HepG2 (cell line): ENCODE data around the gene ELFN1. TPM values are rescaled to one million over a fixed set of nuclear protein-coding genes. Genes with fewer than 3 reads are reported as not detected.

Experiments
- FOXA1 ChIP-seq, 2 experiments: fragments of 450-650 bp in 1 of 2; sonication (generic) in 1 of 2; formaldehyde crosslinking in 1 of 2; IDR thresholded peaks; 2 replicates each; pipeline versions ENCODE4 v1.4.0 to v1.6.1; 2016 to 2020; ENCODE audit warnings: missing genetic modification reagents in 1 of 2
- HNRNPLL ChIP-seq: fragments of 200-400 bp; formaldehyde crosslinking; IDR thresholded peaks from 2 replicates; pipeline ENCODE4 v1.6.1; 2017; ENCODE audit warnings: mild to moderate bottlenecking, low read depth, low read length; ENCODE audit not compliant: poor library complexity, severe bottlenecking
- KAT7 ChIP-seq: IDR thresholded peaks from 2 replicates; pipeline ENCODE4 v1.6.1; 2018; ENCODE audit warnings: borderline replicate concordance, missing compliant biosample characterization
- KLF12 ChIP-seq: sonication (generic); formaldehyde crosslinking; IDR thresholded peaks from 2 replicates; pipeline ENCODE4 v1.4.0; 2020; ENCODE audit warnings: missing genetic modification reagents, borderline replicate concordance
- MLLT10 ChIP-seq: sonication (generic); formaldehyde crosslinking; IDR thresholded peaks from 2 replicates; pipeline ENCODE4 v1.4.0; 2020; ENCODE audit warnings: missing genetic modification reagents
- NFRKB ChIP-seq: fragments of 450-650 bp; IDR thresholded peaks from 2 replicates; pipeline ENCODE4 v1.6.1; 2017
- TFDP2 ChIP-seq: sonication (generic); formaldehyde crosslinking; IDR thresholded peaks from 2 replicates; pipeline ENCODE4 v1.4.0; 2020; ENCODE audit warnings: missing genetic modification reagents
- ZFP41 ChIP-seq: sonication (generic); formaldehyde crosslinking; IDR thresholded peaks from 2 replicates; pipeline ENCODE4 v1.4.0; 2020; ENCODE audit warnings: mild to moderate bottlenecking, missing genetic modification reagents, borderline replicate concordance
- ZFX ChIP-seq: sonication (generic); formaldehyde crosslinking; IDR thresholded peaks from 2 replicates; pipeline ENCODE4 v1.4.0; 2020; ENCODE audit warnings: mild to moderate bottlenecking, low read depth, missing genetic modification reagents, moderate library complexity
- ZNF264 ChIP-seq: sonication (generic); formaldehyde crosslinking; IDR thresholded peaks from 2 replicates; pipeline ENCODE4 v1.4.0; 2020; ENCODE audit warnings: missing genetic modification reagents
- ZNF589 ChIP-seq: sonication (generic); formaldehyde crosslinking; conservative IDR thresholded peaks from 2 replicates; pipeline ENCODE4 v1.8.0; 2022; ENCODE audit warnings: mild to moderate bottlenecking, moderate library complexity, missing genetic modification reagents
- ZNF678 ChIP-seq: sonication (generic); formaldehyde crosslinking; IDR thresholded peaks from 2 replicates; pipeline ENCODE4 v1.4.0; 2020; ENCODE audit warnings: mild to moderate bottlenecking, missing genetic modification reagents
- ZNF782 ChIP-seq: sonication (generic); formaldehyde crosslinking; IDR thresholded peaks from 2 replicates; pipeline ENCODE4 v1.4.0; 2020; ENCODE audit warnings: missing genetic modification reagents, mild to moderate bottlenecking, borderline replicate concordance
- polyA plus RNA-seq, 8 experiments: library from polyadenylated mRNA; depleted of rRNA in 3 of 8; stranded (reverse) in 7 of 8; unstranded in 1 of 8; fragments of >200 nt; fragmentation: Illumina TruSeq in 4 of 8; extraction: Trizol in 4 of 8; gene quantifications; 2 replicates each; pipeline versions ENCODE4 v1.2.1 to v1.2.3, GENCODE V29; 2011 to 2016; ENCODE audit warnings: low read depth in 4 of 8, missing spikeins in 1 of 8, mixed read lengths in 1 of 8; ENCODE audit not compliant: insufficient read depth in 1 of 8
- total RNA-seq, 5 experiments: library from RNA; depleted of rRNA; stranded (reverse); fragments of >200 nt; fragmentation: Illumina TruSeq; extraction: Trizol; gene quantifications; 2 replicates each; pipeline ENCODE4 v1.2.3, GENCODE V29; 2016; ENCODE audit warnings: low read depth in 1 of 5
- TF ChIP-seq, protein P1 (sequence below): IDR thresholded peaks from 2 replicates; pipeline ENCODE4 v1.6.1; 2018; ENCODE audit warnings: missing genetic modification reagents
- TF ChIP-seq, protein P2 (sequence below): sonication (generic); formaldehyde crosslinking; IDR thresholded peaks from 2 replicates; pipeline ENCODE4 v1.5.1; 2020; ENCODE audit warnings: mild to moderate bottlenecking, missing genetic modification reagents, moderate library complexity
- TF ChIP-seq, protein P3 (sequence below): IDR thresholded peaks from 2 replicates; pipeline ENCODE4 v1.6.1; 2016; ENCODE audit warnings: mild to moderate bottlenecking
- TF ChIP-seq, protein P4 (sequence below): sonication (generic); formaldehyde crosslinking; IDR thresholded peaks from 2 replicates; pipeline ENCODE4 v1.5.0; 2020; ENCODE audit warnings: missing genetic modification reagents
- TF ChIP-seq, protein P5 (sequence below): sonication (generic); formaldehyde crosslinking; IDR thresholded peaks from 2 replicates; pipeline ENCODE4 v1.5.1; 2020; ENCODE audit warnings: mild to moderate bottlenecking, missing genetic modification reagents, moderate library complexity

Gene ELFN1
- total and polyA plus RNA-seq, 2 of the 13 experiments (the other 11 are each of a cell fraction or from before 2014, with no cell fraction given) = 0.13 to 0.18 TPM

DNA sequence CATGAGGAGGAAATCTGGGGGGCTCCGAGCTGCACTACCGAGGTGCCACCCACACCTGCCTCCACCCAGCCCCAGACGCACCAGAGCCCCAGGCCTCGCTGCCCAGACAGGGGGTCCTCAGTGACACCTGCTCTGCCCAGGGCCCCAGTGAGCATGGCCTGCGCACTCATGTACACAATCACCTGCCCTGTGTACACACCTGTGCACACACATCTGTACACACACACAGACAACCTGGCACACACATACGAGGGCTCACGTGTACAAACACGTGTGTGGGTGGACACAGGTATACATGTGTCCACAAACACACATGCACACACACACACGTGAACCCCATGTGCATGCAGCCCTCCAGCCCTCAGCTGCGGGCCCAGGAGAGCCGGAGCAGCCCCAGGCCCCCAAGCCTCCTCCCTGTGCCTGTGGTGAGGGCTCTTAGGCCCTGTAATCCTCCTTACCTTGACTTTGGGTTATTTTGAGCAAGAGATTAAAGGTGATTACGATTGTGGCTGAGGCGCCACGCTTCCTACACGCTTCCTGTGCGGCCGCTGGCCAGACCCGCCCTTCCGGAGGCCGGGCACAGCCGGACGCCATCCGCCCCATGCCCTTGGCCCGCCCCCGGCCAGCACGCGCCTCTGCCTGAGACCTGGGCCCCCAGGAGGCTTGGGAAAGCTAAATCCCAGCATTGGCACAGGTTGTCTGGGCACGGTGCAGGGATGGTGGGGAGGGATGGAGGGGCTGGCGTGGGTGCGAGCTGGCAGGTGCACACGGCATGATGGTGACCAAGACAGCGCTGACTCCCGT, 71.9 kb downstream of the ELFN1 start (continued):
- TF ChIP-seq TFDP2 (CRISPR knock-in tag) (peak; percentile 49; the same call in 1 of the 2 replicates), KLF12 (peak; percentile 54; the same call in 1 of the 2 replicates), ZNF264 (no peak), ZNF678 (peak; percentile 33; the same call in 1 of the 2 replicates), ZNF589 (CRISPR knock-in tag) (peak; percentile 39; the same call in 1 of the 2 replicates), HNRNPLL (no peak), KAT7 (peak; percentile 35; the same call in 1 of the 2 replicates), ZNF782 (CRISPR knock-in tag) (no peak), ZFX (peak; percentile 63; the same call in 1 of the 2 replicates), ZFP41 (CRISPR knock-in tag) (peak; percentile 21; the same call in 1 of the 2 replicates), NFRKB (no peak), MLLT10 (CRISPR knock-in tag) (no peak), FOXA1 (IDR thresholded peaks at IDR 0.05) (no peak), FOXA1 (CRISPR knock-in tag; IDR thresholded peaks at IDR 0.05) (peak; percentile 67)
- TF ChIP-seq, protein P1, sequence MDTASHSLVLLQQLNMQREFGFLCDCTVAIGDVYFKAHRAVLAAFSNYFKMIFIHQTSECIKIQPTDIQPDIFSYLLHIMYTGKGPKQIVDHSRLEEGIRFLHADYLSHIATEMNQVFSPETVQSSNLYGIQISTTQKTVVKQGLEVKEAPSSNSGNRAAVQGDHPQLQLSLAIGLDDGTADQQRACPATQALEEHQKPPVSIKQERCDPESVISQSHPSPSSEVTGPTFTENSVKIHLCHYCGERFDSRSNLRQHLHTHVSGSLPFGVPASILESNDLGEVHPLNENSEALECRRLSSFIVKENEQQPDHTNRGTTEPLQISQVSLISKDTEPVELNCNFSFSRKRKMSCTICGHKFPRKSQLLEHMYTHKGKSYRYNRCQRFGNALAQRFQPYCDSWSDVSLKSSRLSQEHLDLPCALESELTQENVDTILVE (CRISPR knock-in tag) = no peak
- TF ChIP-seq, protein P2, sequence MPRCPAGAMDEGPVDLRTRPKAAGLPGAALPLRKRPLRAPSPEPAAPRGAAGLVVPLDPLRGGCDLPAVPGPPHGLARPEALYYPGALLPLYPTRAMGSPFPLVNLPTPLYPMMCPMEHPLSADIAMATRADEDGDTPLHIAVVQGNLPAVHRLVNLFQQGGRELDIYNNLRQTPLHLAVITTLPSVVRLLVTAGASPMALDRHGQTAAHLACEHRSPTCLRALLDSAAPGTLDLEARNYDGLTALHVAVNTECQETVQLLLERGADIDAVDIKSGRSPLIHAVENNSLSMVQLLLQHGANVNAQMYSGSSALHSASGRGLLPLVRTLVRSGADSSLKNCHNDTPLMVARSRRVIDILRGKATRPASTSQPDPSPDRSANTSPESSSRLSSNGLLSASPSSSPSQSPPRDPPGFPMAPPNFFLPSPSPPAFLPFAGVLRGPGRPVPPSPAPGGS = 0 out of 2 replicates have a peak, but pooled peaks have one; percentile 54
- TF ChIP-seq, protein P3, sequence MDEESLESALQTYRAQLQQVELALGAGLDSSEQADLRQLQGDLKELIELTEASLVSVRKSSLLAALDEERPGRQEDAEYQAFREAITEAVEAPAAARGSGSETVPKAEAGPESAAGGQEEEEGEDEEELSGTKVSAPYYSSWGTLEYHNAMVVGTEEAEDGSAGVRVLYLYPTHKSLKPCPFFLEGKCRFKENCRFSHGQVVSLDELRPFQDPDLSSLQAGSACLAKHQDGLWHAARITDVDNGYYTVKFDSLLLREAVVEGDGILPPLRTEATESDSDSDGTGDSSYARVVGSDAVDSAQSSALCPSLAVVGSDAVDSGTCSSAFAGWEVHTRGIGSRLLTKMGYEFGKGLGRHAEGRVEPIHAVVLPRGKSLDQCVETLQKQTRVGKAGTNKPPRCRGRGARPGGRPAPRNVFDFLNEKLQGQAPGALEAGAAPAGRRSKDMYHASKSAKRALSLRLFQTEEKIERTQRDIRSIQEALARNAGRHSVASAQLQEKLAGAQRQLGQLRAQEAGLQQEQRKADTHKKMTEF (CRISPR knock-in tag) = peak; percentile 73
- TF ChIP-seq, protein P4, sequence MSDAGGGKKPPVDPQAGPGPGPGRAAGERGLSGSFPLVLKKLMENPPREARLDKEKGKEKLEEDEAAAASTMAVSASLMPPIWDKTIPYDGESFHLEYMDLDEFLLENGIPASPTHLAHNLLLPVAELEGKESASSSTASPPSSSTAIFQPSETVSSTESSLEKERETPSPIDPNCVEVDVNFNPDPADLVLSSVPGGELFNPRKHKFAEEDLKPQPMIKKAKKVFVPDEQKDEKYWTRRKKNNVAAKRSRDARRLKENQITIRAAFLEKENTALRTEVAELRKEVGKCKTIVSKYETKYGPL (CRISPR knock-in tag) = no peak
- TF ChIP-seq, protein P5, sequence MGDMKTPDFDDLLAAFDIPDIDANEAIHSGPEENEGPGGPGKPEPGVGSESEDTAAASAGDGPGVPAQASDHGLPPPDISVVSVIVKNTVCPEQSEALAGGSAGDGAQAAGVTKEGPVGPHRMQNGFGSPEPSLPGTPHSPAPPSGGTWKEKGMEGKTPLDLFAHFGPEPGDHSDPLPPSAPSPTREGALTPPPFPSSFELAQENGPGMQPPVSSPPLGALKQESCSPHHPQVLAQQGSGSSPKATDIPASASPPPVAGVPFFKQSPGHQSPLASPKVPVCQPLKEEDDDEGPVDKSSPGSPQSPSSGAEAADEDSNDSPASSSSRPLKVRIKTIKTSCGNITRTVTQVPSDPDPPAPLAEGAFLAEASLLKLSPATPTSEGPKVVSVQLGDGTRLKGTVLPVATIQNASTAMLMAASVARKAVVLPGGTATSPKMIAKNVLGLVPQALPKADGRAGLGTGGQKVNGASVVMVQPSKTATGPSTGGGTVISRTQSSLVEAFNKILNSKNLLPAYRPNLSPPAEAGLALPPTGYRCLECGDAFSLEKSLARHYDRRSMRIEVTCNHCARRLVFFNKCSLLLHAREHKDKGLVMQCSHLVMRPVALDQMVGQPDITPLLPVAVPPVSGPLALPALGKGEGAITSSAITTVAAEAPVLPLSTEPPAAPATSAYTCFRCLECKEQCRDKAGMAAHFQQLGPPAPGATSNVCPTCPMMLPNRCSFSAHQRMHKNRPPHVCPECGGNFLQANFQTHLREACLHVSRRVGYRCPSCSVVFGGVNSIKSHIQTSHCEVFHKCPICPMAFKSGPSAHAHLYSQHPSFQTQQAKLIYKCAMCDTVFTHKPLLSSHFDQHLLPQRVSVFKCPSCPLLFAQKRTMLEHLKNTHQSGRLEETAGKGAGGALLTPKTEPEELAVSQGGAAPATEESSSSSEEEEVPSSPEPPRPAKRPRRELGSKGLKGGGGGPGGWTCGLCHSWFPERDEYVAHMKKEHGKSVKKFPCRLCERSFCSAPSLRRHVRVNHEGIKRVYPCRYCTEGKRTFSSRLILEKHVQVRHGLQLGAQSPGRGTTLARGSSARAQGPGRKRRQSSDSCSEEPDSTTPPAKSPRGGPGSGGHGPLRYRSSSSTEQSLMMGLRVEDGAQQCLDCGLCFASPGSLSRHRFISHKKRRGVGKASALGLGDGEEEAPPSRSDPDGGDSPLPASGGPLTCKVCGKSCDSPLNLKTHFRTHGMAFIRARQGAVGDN (CRISPR knock-in tag) = peak; percentile 97
